ENCODE data around the gene EYA2.

Gene EYA2

DNA sequence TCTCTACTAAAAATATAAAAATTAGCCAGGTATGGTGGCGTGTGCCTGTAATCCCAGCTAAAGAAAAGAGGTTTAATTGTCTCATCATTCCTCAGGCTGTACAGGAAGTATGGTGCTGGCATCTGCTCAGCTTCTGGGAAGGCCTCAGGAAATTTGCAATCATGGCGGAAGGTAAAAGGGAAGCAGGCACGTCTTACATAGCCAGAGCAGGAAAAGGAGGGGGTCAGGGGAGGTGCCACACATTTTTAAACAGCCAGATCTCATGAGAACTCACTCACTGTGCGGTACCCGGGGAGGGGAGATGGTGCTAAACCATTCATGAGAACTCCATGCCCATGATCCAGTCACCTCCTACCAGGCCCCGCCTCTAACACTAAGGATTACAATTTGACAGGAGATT is 191.7 kb downstream of the EYA2 start:
- H3K9ac ChIP-seq (ENCODE audit: low read depth, low read length, poor library complexity): no peak overlapping the region
- DNase-seq (ENCODE audit: low spot score): no peak
- WGBS, 2 donors (ENCODE audit: extremely low coverage in 2 of 2, insufficient read length in 2 of 2, insufficient replicate concordance in 1 of 2): no CpG with 5 or more reads among the region's 6 CpGs
- H2BK15ac ChIP-seq (ENCODE audit: low read length): no peak overlapping the region
- H3K79me1 ChIP-seq (ENCODE audit: low read depth, low read length): no peaks in the 10 kb centered on the region
- H2AFZ ChIP-seq (ENCODE audit: low read length): no peak overlapping the region
- no peak overlapping the region for H2BK12ac ChIP-seq (ENCODE audit: low read length)
- peaks cover 0 to 4% of the 10 kb centered on the region in 2 donors for H3K4me1 ChIP-seq (ENCODE audit: control insufficient read depth in 2 of 2, insufficient read depth in 1 of 2, low read depth in 1 of 2, low read length in 2 of 2)
- H3K27me3 ChIP-seq (ENCODE audit: control insufficient read depth in 3 of 3, insufficient read depth in 3 of 3, low read depth in 1 of 3, low read length in 3 of 3): no peaks in the 10 kb centered on the region
- H2AK5ac ChIP-seq (ENCODE audit: low read depth, low read length): no peak overlapping the region
- no peak overlapping the region for H3K4me3 ChIP-seq (ENCODE audit: low read length in 2 of 2)
- H3K23ac ChIP-seq (ENCODE audit: low read depth, low read length, poor library complexity): no peak overlapping the region
- no peaks in the 10 kb centered on the region for H3K36me3 ChIP-seq (replicated peaks in 1 of 2; ENCODE audit: control insufficient read depth in 2 of 2, insufficient read depth in 2 of 2, low read length in 2 of 2)
- no peaks in the 10 kb centered on the region for H3K9me3 ChIP-seq (replicated peaks in 1 of 2; ENCODE audit: control insufficient read depth in 2 of 2, insufficient read depth in 1 of 2, low read depth in 1 of 2, low read length in 2 of 2)
- no peak overlapping the region for H3K18ac ChIP-seq (ENCODE audit: low read length)
- H4K8ac ChIP-seq (ENCODE audit: low read depth, low read length): no peak overlapping the region
- H3K4ac ChIP-seq (ENCODE audit: low read length): no peak overlapping the region
- H3K27ac ChIP-seq (replicated peaks; ENCODE audit: low read length): no peak overlapping the region
- no peak overlapping the region for H3K14ac ChIP-seq (ENCODE audit: low read length)
- no peak overlapping the region for H2BK120ac ChIP-seq (ENCODE audit: low read depth, low read length)
- no peak overlapping the region for H3K4me2 ChIP-seq (ENCODE audit: insufficient read depth, low read length, poor library complexity, severe bottlenecking)
- no peak overlapping the region for H4K91ac ChIP-seq (ENCODE audit: low read depth, low read length, poor library complexity)
- no peak overlapping the region for H2BK5ac ChIP-seq (ENCODE audit: low read length)

- no peak for DNase-seq (ENCODE audit: low spot score)
- Histone ChIP-seq H3K4me1 (ENCODE audit: control insufficient read depth in 2 of 2, insufficient read depth in 1 of 2, low read depth in 1 of 2, low read length in 2 of 2) (peaks cover 0 to 4% of the 10 kb centered on the region in 2 donors), H3K4me2 (ENCODE audit: insufficient read depth, low read length, poor library complexity, severe bottlenecking) (no peak overlapping the region), H3K9ac (ENCODE audit: low read depth, low read length, poor library complexity) (no peak overlapping the region), H2BK120ac (ENCODE audit: low read depth, low read length) (no peak overlapping the region), H3K14ac (ENCODE audit: low read length) (no peak overlapping the region), H3K9me3 (replicated peaks in 1 of 2; ENCODE audit: control insufficient read depth in 2 of 2, insufficient read depth in 1 of 2, low read depth in 1 of 2, low read length in 2 of 2) (no peaks in the 10 kb centered on the region), H2AK5ac (ENCODE audit: low read depth, low read length) (no peak overlapping the region), H3K27ac (replicated peaks; ENCODE audit: low read length) (no peak overlapping the region), H3K23ac (ENCODE audit: low read depth, low read length, poor library complexity) (no peak overlapping the region), H3K4ac (ENCODE audit: low read length) (no peak overlapping the region), H3K79me1 (ENCODE audit: low read depth, low read length) (no peaks in the 10 kb centered on the region), H2BK5ac (ENCODE audit: low read length) (no peak overlapping the region), H2AFZ (ENCODE audit: low read length) (no peak overlapping the region), H3K18ac (ENCODE audit: low read length) (no peak overlapping the region), H4K8ac (ENCODE audit: low read depth, low read length) (no peak overlapping the region), H2BK12ac (ENCODE audit: low read length) (no peak overlapping the region), H3K27me3 (ENCODE audit: control insufficient read depth in 3 of 3, insufficient read depth in 3 of 3, low read depth in 1 of 3, low read length in 3 of 3) (peaks cover 0 to 9% (median 0%) of the 10 kb centered on the region in 3 experiments), H3K4me3 (ENCODE audit: low read length in 2 of 2) (no peak overlapping the region), H3K36me3 (replicated peaks in 1 of 2; ENCODE audit: control insufficient read depth in 2 of 2, insufficient read depth in 2 of 2, low read length in 2 of 2) (no peaks in the 10 kb centered on the region), H2BK15ac (ENCODE audit: low read length) (no peak overlapping the region), H4K91ac (ENCODE audit: low read depth, low read length, poor library complexity) (no peak overlapping the region)
- WGBS, 2 donors (ENCODE audit: extremely low coverage in 2 of 2, insufficient read length in 2 of 2, insufficient replicate concordance in 1 of 2): no CpG with 5 or more reads among the region's 7 CpGs
Observed at GRCh38 chr20:47088335-47088734, 193.7 kb downstream of the EYA2 start.

- Histone ChIP-seq H3K27ac (replicated peaks; ENCODE audit: low read length) (no peak overlapping the region), H3K36me3 (replicated peaks in 1 of 2; ENCODE audit: control insufficient read depth in 2 of 2, insufficient read depth in 2 of 2, low read length in 2 of 2) (no peaks in the 10 kb centered on the region), H3K4ac (ENCODE audit: low read length) (no peak overlapping the region), H3K9me3 (replicated peaks in 1 of 2; ENCODE audit: control insufficient read depth in 2 of 2, insufficient read depth in 1 of 2, low read depth in 1 of 2, low read length in 2 of 2) (no peaks in the 10 kb centered on the region), H2BK5ac (ENCODE audit: low read length) (no peak overlapping the region), H3K4me1 (ENCODE audit: control insufficient read depth in 2 of 2, insufficient read depth in 1 of 2, low read depth in 1 of 2, low read length in 2 of 2) (peaks cover 0 to 4% of the 10 kb centered on the region in 2 donors), H3K18ac (ENCODE audit: low read length) (no peak overlapping the region), H4K8ac (ENCODE audit: low read depth, low read length) (no peak overlapping the region), H2AK5ac (ENCODE audit: low read depth, low read length) (no peak overlapping the region), H2BK12ac (ENCODE audit: low read length) (no peak overlapping the region), H3K27me3 (ENCODE audit: control insufficient read depth in 3 of 3, insufficient read depth in 3 of 3, low read depth in 1 of 3, low read length in 3 of 3) (peaks cover 0 to 9% (median 0%) of the 10 kb centered on the region in 3 experiments), H2BK15ac (ENCODE audit: low read length) (no peak overlapping the region), H3K4me2 (ENCODE audit: insufficient read depth, low read length, poor library complexity, severe bottlenecking) (no peak overlapping the region), H3K14ac (ENCODE audit: low read length) (no peak overlapping the region), H3K4me3 (ENCODE audit: low read length in 2 of 2) (no peak overlapping the region), H2BK120ac (ENCODE audit: low read depth, low read length) (no peak overlapping the region), H3K79me1 (ENCODE audit: low read depth, low read length) (no peaks in the 10 kb centered on the region), H4K91ac (ENCODE audit: low read depth, low read length, poor library complexity) (no peak overlapping the region), H2AFZ (ENCODE audit: low read length) (no peak overlapping the region), H3K23ac (ENCODE audit: low read depth, low read length, poor library complexity) (no peak overlapping the region), H3K9ac (ENCODE audit: low read depth, low read length, poor library complexity) (no peak overlapping the region)
- WGBS, 2 donors (ENCODE audit: extremely low coverage in 2 of 2, insufficient read length in 2 of 2, insufficient replicate concordance in 1 of 2): no CpG with 5 or more reads among the region's 15 CpGs
- DNase-seq (ENCODE audit: low spot score): no peak
Observed at GRCh38 chr20:47089151-47089550, 194.5 kb downstream of the EYA2 start.

DNA sequence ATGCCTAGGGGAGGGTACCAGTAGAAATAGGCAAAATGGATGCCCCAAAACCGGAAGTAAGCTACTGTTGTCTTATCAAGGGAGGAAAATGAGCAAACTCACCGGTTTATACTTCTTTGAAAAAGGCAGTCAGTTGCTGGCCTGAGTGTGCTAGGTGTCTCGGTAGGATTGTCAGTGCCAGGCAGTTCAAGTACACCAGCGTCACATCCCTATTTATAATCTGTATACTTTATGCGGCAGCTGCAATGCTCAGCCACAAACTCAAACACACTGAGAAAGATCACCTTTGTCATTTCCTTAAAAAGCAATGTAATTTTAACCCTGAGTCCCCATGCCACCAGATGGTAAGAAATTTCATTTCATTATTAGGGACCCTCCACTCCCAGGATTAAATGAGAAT is 196.2 kb downstream of the EYA2 start:
- no peak overlapping the region for H3K4me2 ChIP-seq (ENCODE audit: insufficient read depth, low read length, poor library complexity, severe bottlenecking)
- H3K27ac ChIP-seq (replicated peaks; ENCODE audit: low read length): no peak overlapping the region
- DNase-seq (ENCODE audit: low spot score): no peak
- H3K18ac ChIP-seq (ENCODE audit: low read length): no peak overlapping the region
- no CpG with 5 or more reads among the region's 5 CpGs for WGBS, 2 donors (ENCODE audit: extremely low coverage in 2 of 2, insufficient read length in 2 of 2, insufficient replicate concordance in 1 of 2)
- no peaks in the 10 kb centered on the region for H3K9me3 ChIP-seq (replicated peaks in 1 of 2; ENCODE audit: control insufficient read depth in 2 of 2, insufficient read depth in 1 of 2, low read depth in 1 of 2, low read length in 2 of 2)
- H2BK120ac ChIP-seq (ENCODE audit: low read depth, low read length): no peak overlapping the region
- H2BK12ac ChIP-seq (ENCODE audit: low read length): no peak overlapping the region
- no peak overlapping the region for H3K4ac ChIP-seq (ENCODE audit: low read length)
- H3K4me1 ChIP-seq (ENCODE audit: control insufficient read depth in 2 of 2, insufficient read depth in 1 of 2, low read depth in 1 of 2, low read length in 2 of 2): peaks cover 0 to 4% of the 10 kb centered on the region in 2 donors
- no peak overlapping the region for H2AFZ ChIP-seq (ENCODE audit: low read length)
- no peak overlapping the region for H2BK5ac ChIP-seq (ENCODE audit: low read length)
- no peak overlapping the region for H2BK15ac ChIP-seq (ENCODE audit: low read length)
- no peaks in the 10 kb centered on the region for H3K36me3 ChIP-seq (replicated peaks in 1 of 2; ENCODE audit: control insufficient read depth in 2 of 2, insufficient read depth in 2 of 2, low read length in 2 of 2)
- H3K23ac ChIP-seq (ENCODE audit: low read depth, low read length, poor library complexity): no peak overlapping the region
- no peaks in the 10 kb centered on the region for H3K79me1 ChIP-seq (ENCODE audit: low read depth, low read length)
- no peak overlapping the region for H3K9ac ChIP-seq (ENCODE audit: low read depth, low read length, poor library complexity)
- H4K8ac ChIP-seq (ENCODE audit: low read depth, low read length): no peak overlapping the region
- H4K91ac ChIP-seq (ENCODE audit: low read depth, low read length, poor library complexity): no peak overlapping the region
- no peak overlapping the region for H3K14ac ChIP-seq (ENCODE audit: low read length)
- H2AK5ac ChIP-seq (ENCODE audit: low read depth, low read length): no peak overlapping the region
- peaks cover 0 to 9% (median 0%) of the 10 kb centered on the region in 3 experiments for H3K27me3 ChIP-seq (ENCODE audit: control insufficient read depth in 3 of 3, insufficient read depth in 3 of 3, low read depth in 1 of 3, low read length in 3 of 3)
- H3K4me3 ChIP-seq (ENCODE audit: low read length in 2 of 2): no peak overlapping the region

Measured in neuronal stem cell (in vitro differentiated cells).